8988T (cell line): ENCODE results near the gene SPINK1.
"Not testable (repeated sequence)": the region's sequence is repeated elsewhere in the genome, so short reads cannot be mapped to it uniquely, and the experiment has no call there.

ENCODE experiments used
- DNase-seq: peaks from one replicate; pipeline ENCODE4 v3.0.0; 2011

SPINK1 gene

GRCh38 chr5:147803161-147803560, 28.3 kb downstream of the SPINK1 start:
- DNase-seq = not testable (repeated sequence)

DNA sequence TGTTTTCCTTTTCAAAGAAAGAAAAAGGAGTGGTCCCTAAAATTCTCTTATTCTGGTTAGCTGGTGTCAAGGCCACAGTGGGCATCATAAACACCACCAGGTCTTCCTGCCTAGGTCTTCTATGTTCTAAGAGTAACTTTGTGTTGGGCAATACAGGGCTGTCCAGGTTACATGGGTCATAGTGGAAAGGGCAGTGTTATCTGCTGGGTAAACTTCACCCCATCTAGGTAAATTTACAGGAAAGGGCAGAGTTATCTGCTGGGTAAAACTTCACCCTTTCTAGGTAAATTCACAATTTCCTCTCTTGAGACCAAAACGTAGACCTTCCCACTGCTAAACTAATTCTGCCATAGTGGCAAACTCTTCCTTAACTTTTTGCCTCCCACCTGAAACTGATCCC, 30.0 kb downstream of the SPINK1 start:
- no peak for DNase-seq

GRCh38 chr5:147800491-147800890, 31.0 kb downstream of the SPINK1 start:
- no peak for DNase-seq

- no peak for DNase-seq
Measured at GRCh38 chr5:147796556-147797308, 34.7 kb downstream of the SPINK1 start.

GRCh38 chr5:147791181-147791580, 40.3 kb downstream of the SPINK1 start:
- no peak for DNase-seq

GRCh38 chr5:147789820-147790219, 41.7 kb downstream of the SPINK1 start:
- DNase-seq = no peak

DNA sequence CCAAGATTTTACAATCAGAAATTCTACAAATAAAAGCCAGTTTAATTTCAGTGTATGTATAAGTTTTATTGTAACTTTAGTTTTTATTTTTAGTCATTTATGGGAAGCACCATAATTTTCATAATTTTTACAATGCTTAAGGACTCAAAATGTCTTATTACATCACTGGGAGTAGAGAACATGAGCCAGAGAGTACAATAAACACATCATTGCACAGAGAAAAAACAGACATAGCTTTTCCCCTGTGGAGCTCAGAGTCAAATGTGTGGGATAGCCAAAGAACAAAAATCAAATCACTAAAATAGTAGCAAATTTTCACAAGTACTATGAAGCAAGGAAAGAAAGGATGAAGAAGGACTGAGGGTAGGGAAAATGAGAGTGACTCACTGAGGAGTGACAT, 43.4 kb downstream of the SPINK1 start:
- no peak for DNase-seq

- no peak for DNase-seq
Measured at GRCh38 chr5:147786142-147786541, 45.3 kb downstream of the SPINK1 start.

DNA sequence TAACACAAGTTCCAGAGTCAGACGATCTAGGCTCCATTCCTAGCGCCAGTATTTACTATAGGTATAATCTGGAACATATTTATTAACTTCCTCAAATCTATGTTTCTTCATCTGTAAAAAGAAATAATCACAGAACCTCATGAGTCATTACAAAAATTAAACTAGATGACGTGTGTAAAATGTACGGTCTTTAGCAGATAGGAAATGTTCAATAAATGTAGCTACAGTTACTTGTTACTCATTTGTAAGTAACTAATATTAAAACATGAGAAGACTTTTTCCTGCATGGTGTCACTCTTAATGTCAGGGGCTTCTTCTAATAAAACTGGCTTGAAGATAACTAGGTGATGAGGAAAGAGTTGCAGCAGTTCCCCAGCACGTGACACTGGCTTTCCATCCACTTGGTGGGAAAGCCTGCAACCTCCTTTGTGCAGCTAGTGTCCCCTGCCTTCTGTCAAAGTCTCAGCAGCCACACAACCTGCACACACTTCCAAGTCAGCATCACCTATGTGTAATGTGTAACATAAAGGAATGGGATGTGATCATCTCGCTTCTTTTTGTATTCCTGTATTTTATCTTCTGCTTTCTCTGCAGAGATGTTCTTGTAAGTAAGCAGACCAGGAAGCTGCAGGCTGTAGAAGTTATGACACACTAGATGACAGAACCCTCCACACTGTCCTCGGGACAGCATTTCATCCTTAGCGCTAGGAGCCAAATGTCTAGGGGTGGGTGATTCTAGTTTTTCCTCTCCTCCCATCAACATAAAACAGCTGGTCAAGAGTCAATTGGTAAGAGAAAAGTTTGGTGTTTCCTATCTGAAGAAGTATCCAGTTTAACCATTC, 47.1 kb downstream of the SPINK1 start:
- DNase-seq = no peak

DNA sequence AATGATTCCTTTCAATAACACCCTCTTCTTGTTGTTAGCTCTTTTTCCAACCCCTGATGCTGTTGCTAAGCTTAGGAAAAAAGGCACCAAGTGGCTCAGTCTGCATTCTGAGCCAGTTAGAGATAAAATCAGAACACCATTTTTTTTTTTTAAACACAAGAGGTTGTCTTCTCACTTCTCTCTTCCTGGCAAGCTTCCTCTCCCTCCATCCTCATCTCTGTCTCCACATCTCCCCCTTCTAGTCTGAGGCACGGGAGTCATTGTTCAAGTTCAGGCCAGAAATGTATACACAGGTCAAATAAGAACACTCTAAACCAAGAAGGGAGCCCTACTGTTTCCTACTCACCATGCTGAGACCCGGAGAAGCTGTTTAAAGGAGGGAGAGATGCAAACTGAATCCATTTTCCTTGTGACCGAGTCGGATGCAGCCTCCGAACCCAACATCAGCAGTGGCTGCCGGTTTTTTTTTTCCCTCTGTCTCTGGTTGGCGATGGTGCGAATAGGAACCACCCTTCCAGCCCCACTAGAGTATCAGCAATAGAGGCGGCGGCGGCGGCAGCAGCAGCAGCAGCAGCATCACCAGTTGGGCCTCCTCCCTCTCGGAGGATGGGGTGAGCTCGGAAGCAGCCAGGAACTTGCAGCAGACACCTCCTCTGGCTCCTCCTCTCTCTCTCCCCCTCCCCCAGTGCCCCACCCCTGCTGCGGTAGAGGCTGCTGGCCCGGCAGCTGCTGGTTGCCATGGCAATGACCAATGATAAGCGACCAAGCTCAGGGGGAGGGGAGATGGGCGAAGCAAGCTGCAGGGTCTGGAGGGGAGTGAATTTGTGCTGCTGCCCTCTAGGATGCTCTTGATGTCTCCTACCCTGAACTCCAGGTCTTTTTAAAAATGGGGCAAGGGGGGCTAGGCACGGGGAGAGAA, 49.1 kb downstream of the SPINK1 start, which contains the start of gene JAKMIP2:
JAKMIP2 (minus strand) TSS at position 619 of the 919 bp plus-strand sequence. CDS start 110,922 bp downstream, outside the sequence.
- no peak for DNase-seq

DNA sequence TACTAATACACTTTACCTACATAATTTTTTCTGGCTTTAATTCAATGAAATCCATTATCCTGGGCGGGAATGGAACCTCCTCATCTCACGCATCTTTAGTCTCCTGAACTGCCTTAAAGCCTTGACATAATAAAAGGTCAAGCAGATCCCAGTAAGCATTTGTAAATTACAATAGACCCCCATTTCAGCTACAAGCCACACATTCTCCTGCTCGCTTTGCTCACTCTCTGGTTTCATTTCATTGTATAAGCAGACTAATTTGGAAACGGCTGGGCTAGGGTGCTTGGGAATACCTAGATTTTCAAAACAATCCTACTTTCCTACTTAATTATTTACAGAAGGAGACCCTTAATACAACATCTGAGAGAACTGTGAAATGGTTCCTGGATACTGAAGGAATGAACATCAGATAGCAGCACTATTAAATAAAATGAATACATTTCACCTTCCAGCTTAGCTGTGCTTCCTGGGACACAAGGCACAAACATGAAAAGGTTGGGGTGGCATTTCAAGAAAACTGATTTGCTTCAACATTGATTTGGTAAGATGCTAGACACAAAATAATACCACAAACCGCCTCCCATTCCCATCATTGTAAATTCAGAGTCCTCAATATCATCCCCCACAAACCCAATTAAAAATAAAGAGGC, 50.4 kb downstream of the SPINK1 start:
- no peak for DNase-seq

GRCh38 chr5:147779694-147780093, 51.8 kb downstream of the SPINK1 start:
- DNase-seq = no peak

DNA sequence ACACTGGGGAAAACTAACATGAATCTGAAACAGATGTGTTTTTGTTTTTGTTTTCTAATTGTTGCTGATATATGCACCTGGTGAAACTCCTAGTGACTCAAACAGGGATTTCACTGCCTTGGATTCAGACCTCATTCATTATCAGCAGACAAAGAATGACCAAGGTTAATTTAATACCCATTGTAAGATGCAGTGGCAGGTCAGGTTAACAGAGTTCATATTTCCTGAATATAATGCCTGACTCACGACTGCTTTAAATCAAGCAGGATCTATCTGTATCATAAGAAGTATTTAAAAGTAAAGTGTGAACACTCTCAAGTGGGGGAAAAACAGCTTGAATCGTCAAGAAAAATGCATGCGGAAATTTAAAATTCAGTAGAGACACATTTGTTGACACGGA, 54.5 kb downstream of the SPINK1 start:
- no peak for DNase-seq
